K562 (cell line): ENCODE measurements around the gene MMP15. TPM values are rescaled to one million over a fixed set of nuclear protein-coding genes. Genes with fewer than 3 reads are reported as not detected.

Experiments
- E2F3 ChIP-seq: fragments of 250-450 bp; sonication (Bioruptor Pico); IDR thresholded peaks from 2 replicates; pipeline ENCODE4 v1.4.0; 2020; ENCODE audit warnings: mild to moderate bottlenecking
- ESRRA ChIP-seq: fragments of 450-650 bp; IDR thresholded peaks from 2 replicates; pipeline ENCODE4 v1.6.1; 2014; ENCODE audit warnings: low read depth, mild to moderate bottlenecking, moderate library complexity, borderline replicate concordance
- ETS1 ChIP-seq: conservative IDR thresholded peaks from 2 replicates; pipeline ENCODE4 v1.6.1; 2011; ENCODE audit warnings: low read depth, mild to moderate bottlenecking, low read length; ENCODE audit not compliant: control insufficient read depth
- ETV5 ChIP-seq: sonication (generic); formaldehyde crosslinking; IDR thresholded peaks from 2 replicates; pipeline ENCODE4 v1.4.0; 2020; ENCODE audit warnings: low read depth, mild to moderate bottlenecking, missing genetic modification reagents
- EWSR1 ChIP-seq: fragments of 450-650 bp; IDR thresholded peaks from 2 replicates; pipeline ENCODE4 v1.6.1; 2018; ENCODE audit warnings: borderline replicate concordance, mild to moderate bottlenecking, low read depth, moderate library complexity; ENCODE audit not compliant: partially characterized antibody
- KLF10 ChIP-seq: fragments of 250-450 bp; sonication (Bioruptor Pico); IDR thresholded peaks from 2 replicates; pipeline ENCODE4 v1.6.1; 2021; ENCODE audit warnings: matching md5 sums
- LCOR ChIP-seq: sonication (generic); formaldehyde crosslinking; IDR thresholded peaks from 2 replicates; pipeline ENCODE4 v1.8.0; 2022; ENCODE audit warnings: mild to moderate bottlenecking, missing genetic modification reagents
- MTA2 ChIP-seq: fragments of 450-650 bp; IDR thresholded peaks from 2 replicates; pipeline ENCODE4 v1.6.1; 2016; ENCODE audit warnings: low read depth
- MXI1 ChIP-seq: IDR thresholded peaks from 2 replicates; pipeline ENCODE4 v1.6.1; 2011; ENCODE audit warnings: low read depth, mild to moderate bottlenecking, improper control_type of control experiment, low read length
- PCBP1 ChIP-seq: fragments of 200-400 bp; formaldehyde crosslinking; IDR thresholded peaks from 2 replicates; pipeline ENCODE4 v1.6.1; 2018; ENCODE audit warnings: mild to moderate bottlenecking, low read depth, low read length; ENCODE audit not compliant: poor library complexity, severe bottlenecking
- PML ChIP-seq: IDR thresholded peaks from 2 replicates; pipeline ENCODE4 v1.6.1; 2012; ENCODE audit warnings: low read length, inconsistent platforms
- PRPF4 ChIP-seq: fragments of 200-400 bp; formaldehyde crosslinking; IDR thresholded peaks from one replicate; pipeline ENCODE4 v1.6.1; 2017; ENCODE audit warnings: low read length, low read depth, mild to moderate bottlenecking; ENCODE audit not compliant: insufficient read depth, poor library complexity, severe bottlenecking
- RBM39 ChIP-seq: fragments of 200-400 bp; formaldehyde crosslinking; optimal IDR thresholded peaks from 2 replicates; pipeline ENCODE3; 2018; ENCODE audit warnings: low read depth, low read length
- SRF ChIP-seq, 2 experiments: fragments of 250-450, 450-650 bp in 1 of 2; sonication (Bioruptor Pico) in 1 of 2; sonication (generic) in 1 of 2; formaldehyde crosslinking; IDR thresholded peaks; 2 replicates each; pipeline versions ENCODE4 v1.5.0 to v1.5.1; 2020 to 2022; ENCODE audit warnings: mild to moderate bottlenecking in 1 of 2, missing genetic modification reagents in 1 of 2
- TFAM ChIP-seq: fragments of 250-450 bp; sonication (Bioruptor Pico); conservative IDR thresholded peaks from 2 replicates; pipeline ENCODE4 v1.5.0; 2021; ENCODE audit warnings: mild to moderate bottlenecking, moderate library complexity
- TRIM28 ChIP-seq: fragments of 450-650 bp; IDR thresholded peaks from 2 replicates; pipeline ENCODE4 v1.6.1; 2017
- U2AF1 ChIP-seq: fragments of 200-400 bp; formaldehyde crosslinking; optimal IDR thresholded peaks from 2 replicates; pipeline ENCODE3; 2017; ENCODE audit warnings: mild to moderate bottlenecking, low read depth, low read length, moderate library complexity
- WHSC1 ChIP-seq: IDR thresholded peaks from one replicate; pipeline ENCODE4 v1.6.1; 2012; ENCODE audit warnings: low read length, control low read depth, inconsistent platforms
- ZBTB12 ChIP-seq: fragments of 250-450 bp; sonication (Bioruptor Pico); IDR thresholded peaks from 2 replicates; pipeline ENCODE4 v1.4.0; 2020
- ZBTB8A ChIP-seq: fragments of 450-650 bp; IDR thresholded peaks from 2 replicates; pipeline ENCODE4 v1.6.1; 2018; ENCODE audit warnings: mild to moderate bottlenecking, moderate library complexity; ENCODE audit not compliant: partially characterized antibody
- ZNF57 ChIP-seq: fragments of 450-650 bp; formaldehyde crosslinking; IDR thresholded peaks from 2 replicates; pipeline ENCODE4 v1.4.0; 2020; ENCODE audit warnings: mild to moderate bottlenecking, moderate library complexity
- ZNF77 ChIP-seq: fragments of 250-450 bp; sonication (Bioruptor Pico); IDR thresholded peaks from 2 replicates; pipeline ENCODE4 v1.5.0; 2020
- polyA plus RNA-seq, 8 experiments: library from polyadenylated mRNA; depleted of rRNA in 4 of 8; stranded (reverse) in 5 of 8; unstranded in 3 of 8; fragments of >200 nt; fragmentation: Nextera tagmentation in 2 of 8; fragmentation: Illumina TruSeq in 1 of 8; extraction: Ambion mirVana in 2 of 8; extraction: Trizol in 1 of 8; gene quantifications; 2 replicates each; pipeline versions ENCODE4 v1.2.1 to v1.2.3, GENCODE V29; 2011 to 2014; ENCODE audit warnings: inconsistent platforms in 1 of 8, missing spikeins in 1 of 8
- total RNA-seq, 7 experiments: library from RNA; depleted of rRNA in 6 of 7; stranded (reverse); fragments of >200 nt in 6 of 7; fragmentation: Illumina TruSeq in 2 of 7; extraction: Trizol in 2 of 7; gene quantifications; 2 replicates each; pipeline versions ENCODE4 v1.2.1 to v1.2.3, GENCODE V29; 2011 to 2021; ENCODE audit warnings: low replicate concordance in 1 of 7
- TF ChIP-seq, protein P1 (sequence below): fragments of 450-650 bp; formaldehyde crosslinking; IDR thresholded peaks from 2 replicates; pipeline ENCODE4 v1.4.0; 2022; ENCODE audit warnings: missing genetic modification characterization
- TF ChIP-seq, protein P2 (sequence below): sonication (generic); formaldehyde crosslinking; IDR thresholded peaks from 2 replicates; pipeline ENCODE4 v1.8.0; 2022; ENCODE audit warnings: mild to moderate bottlenecking, missing genetic modification reagents
- TF ChIP-seq, protein P3 (sequence below): fragments of 250-450 bp; sonication (Bioruptor Pico); IDR thresholded peaks from 2 replicates; pipeline ENCODE4 v1.9.0; 2021; ENCODE audit warnings: mild to moderate bottlenecking

MMP15 gene
- total and polyA plus RNA-seq, 9 of the 15 experiments (the other 6 are each of a cell fraction or from before 2014, with no cell fraction given): 0.01 to 20.4 (median 5.5) TPM

GRCh38 chr16:58025351-58026138 lies at the start of gene MMP15 (continued):
- TF ChIP-seq, protein P1, sequence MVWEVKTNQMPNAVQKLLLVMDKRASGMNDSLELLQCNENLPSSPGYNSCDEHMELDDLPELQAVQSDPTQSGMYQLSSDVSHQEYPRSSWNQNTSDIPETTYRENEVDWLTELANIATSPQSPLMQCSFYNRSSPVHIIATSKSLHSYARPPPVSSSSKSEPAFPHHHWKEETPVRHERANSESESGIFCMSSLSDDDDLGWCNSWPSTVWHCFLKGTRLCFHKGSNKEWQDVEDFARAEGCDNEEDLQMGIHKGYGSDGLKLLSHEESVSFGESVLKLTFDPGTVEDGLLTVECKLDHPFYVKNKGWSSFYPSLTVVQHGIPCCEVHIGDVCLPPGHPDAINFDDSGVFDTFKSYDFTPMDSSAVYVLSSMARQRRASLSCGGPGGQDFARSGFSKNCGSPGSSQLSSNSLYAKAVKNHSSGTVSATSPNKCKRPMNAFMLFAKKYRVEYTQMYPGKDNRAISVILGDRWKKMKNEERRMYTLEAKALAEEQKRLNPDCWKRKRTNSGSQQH (CRISPR knock-in tag): no peak
- peak; percentile 75; the same call in 1 of the 2 replicates for TF ChIP-seq ETS1
- no peak for TF ChIP-seq ETV5 (CRISPR knock-in tag)
- no peak for TF ChIP-seq KLF10 (CRISPR knock-in tag)
- no peak for TF ChIP-seq RBM39
- no peak for TF ChIP-seq ZNF77
- peak; percentile 61; the same call in 1 of the 2 replicates for TF ChIP-seq ESRRA
- no peak for TF ChIP-seq E2F3 (CRISPR knock-in tag)
- TF ChIP-seq SRF (CRISPR knock-in tag; IDR thresholded peaks at IDR 0.05): no peak
- no peak for TF ChIP-seq ZBTB8A
- TF ChIP-seq MXI1: 0 out of 2 replicates have a peak, but pooled peaks have one; percentile 15
- no peak for TF ChIP-seq LCOR (CRISPR knock-in tag)
- no peak for TF ChIP-seq ZNF57 (CRISPR knock-in tag)
- no peak for TF ChIP-seq WHSC1
- TF ChIP-seq PCBP1: peak; percentile 36
- TF ChIP-seq, protein P2, sequence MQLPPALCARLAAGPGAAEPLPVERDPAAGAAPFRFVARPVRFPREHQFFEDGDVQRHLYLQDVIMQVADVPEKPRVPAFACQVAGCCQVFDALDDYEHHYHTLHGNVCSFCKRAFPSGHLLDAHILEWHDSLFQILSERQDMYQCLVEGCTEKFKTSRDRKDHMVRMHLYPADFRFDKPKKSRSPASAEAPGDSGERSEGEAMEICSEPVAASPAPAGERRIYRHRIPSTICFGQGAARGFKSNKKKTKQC: no peak
- TF ChIP-seq TRIM28: no peak
- TF ChIP-seq TFAM (CRISPR knock-in tag): no peak
- TF ChIP-seq, protein P3, sequence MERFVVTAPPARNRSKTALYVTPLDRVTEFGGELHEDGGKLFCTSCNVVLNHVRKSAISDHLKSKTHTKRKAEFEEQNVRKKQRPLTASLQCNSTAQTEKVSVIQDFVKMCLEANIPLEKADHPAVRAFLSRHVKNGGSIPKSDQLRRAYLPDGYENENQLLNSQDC (CRISPR knock-in tag): no peak
- TF ChIP-seq EWSR1: no peak
- no peak for TF ChIP-seq MTA2
- no peak for TF ChIP-seq PML
- TF ChIP-seq U2AF1: peak; percentile 87
- TF ChIP-seq PRPF4: no peak
- no peak for TF ChIP-seq ZBTB12 (CRISPR knock-in tag)
